Femur (tissue), 1 donor: ENCODE measurements around the gene KRTAP5-10.
"Not testable (repeated sequence)": the region's sequence is repeated elsewhere in the genome, so short reads cannot be mapped to it uniquely, and the experiment has no call there.

Source experiments
- DNase-seq: peaks from one replicate; pipeline ENCODE4 v3.0.0-alpha.2; 2017

The KRTAP5-10 gene

GRCh38 chr11:71542879-71543777 lies 22.2 kb upstream of the KRTAP5-10 start:
- DNase-seq: no peak

- DNase-seq: no peak
Observed at GRCh38 chr11:71543866-71544265, 21.5 kb upstream of the KRTAP5-10 start.

- DNase-seq: no peak
Observed at GRCh38 chr11:71544525-71545214, 20.7 kb upstream of the KRTAP5-10 start.

GRCh38 chr11:71545405-71545966 lies 19.9 kb upstream of the KRTAP5-10 start:
- DNase-seq: no peak

GRCh38 chr11:71548120-71548519 lies 17.2 kb upstream of the KRTAP5-10 start, which contains the start of gene KRTAP5-9:
TSS of gene KRTAP5-9 (plus strand) at chr11:71548420. CDS start at chr11:71548658, 238 bp downstream.
- no peak for DNase-seq

- peak; percentile 15 for DNase-seq
Observed at GRCh38 chr11:71548716-71549151, 16.6 kb upstream of the KRTAP5-10 start.

GRCh38 chr11:71551711-71552110 lies 13.7 kb upstream of the KRTAP5-10 start:
- no peak for DNase-seq

GRCh38 chr11:71554996-71555395 lies 10.4 kb upstream of the KRTAP5-10 start:
- DNase-seq: no peak

GRCh38 chr11:71555508-71555907 lies 9.9 kb upstream of the KRTAP5-10 start:
- peak; percentile 10 for DNase-seq

- peak; percentile 1 for DNase-seq
Observed at GRCh38 chr11:71556018-71556417, 9.3 kb upstream of the KRTAP5-10 start.

- no peak for DNase-seq
Observed at GRCh38 chr11:71557257-71557656, 8.1 kb upstream of the KRTAP5-10 start.

GRCh38 chr11:71558996-71559395 lies 6.4 kb upstream of the KRTAP5-10 start:
- DNase-seq: no peak

- DNase-seq: peak; percentile 4
Observed at GRCh38 chr11:71562120-71562519, 3.2 kb upstream of the KRTAP5-10 start.

GRCh38 chr11:71563406-71563805 lies 2.0 kb upstream of the KRTAP5-10 start:
- DNase-seq: peak; percentile 17

GRCh38 chr11:71564430-71564829 lies 933 bp upstream of the KRTAP5-10 start:
- DNase-seq: no peak

GRCh38 chr11:71566081-71566620 lies 788 bp downstream of the KRTAP5-10 start:
- DNase-seq: no peak

GRCh38 chr11:71566626-71567599 lies 1.6 kb downstream of the KRTAP5-10 start:
- DNase-seq: not testable (repeated sequence)

GRCh38 chr11:71567633-71568032 lies 2.3 kb downstream of the KRTAP5-10 start:
- not testable (repeated sequence) for DNase-seq

- DNase-seq: peak; percentile 48
Observed at GRCh38 chr11:71568704-71569349, 3.5 kb downstream of the KRTAP5-10 start.

GRCh38 chr11:71571101-71571850 lies 5.9 kb downstream of the KRTAP5-10 start:
- DNase-seq: not testable (repeated sequence)

- no peak for DNase-seq
Observed at GRCh38 chr11:71572811-71573210, 7.4 kb downstream of the KRTAP5-10 start.
